ENCODE data around the gene BTLA. TPM values are rescaled to one million over a fixed set of nuclear protein-coding genes. Genes with fewer than 3 reads are reported as not detected.
"Not testable (repeated sequence)": the region's sequence is repeated elsewhere in the genome, so short reads cannot be mapped to it uniquely, and the experiment has no call there.

The BTLA gene
- total and polyA plus RNA-seq, 2 experiments from 2014 or later = not detected

DNA sequence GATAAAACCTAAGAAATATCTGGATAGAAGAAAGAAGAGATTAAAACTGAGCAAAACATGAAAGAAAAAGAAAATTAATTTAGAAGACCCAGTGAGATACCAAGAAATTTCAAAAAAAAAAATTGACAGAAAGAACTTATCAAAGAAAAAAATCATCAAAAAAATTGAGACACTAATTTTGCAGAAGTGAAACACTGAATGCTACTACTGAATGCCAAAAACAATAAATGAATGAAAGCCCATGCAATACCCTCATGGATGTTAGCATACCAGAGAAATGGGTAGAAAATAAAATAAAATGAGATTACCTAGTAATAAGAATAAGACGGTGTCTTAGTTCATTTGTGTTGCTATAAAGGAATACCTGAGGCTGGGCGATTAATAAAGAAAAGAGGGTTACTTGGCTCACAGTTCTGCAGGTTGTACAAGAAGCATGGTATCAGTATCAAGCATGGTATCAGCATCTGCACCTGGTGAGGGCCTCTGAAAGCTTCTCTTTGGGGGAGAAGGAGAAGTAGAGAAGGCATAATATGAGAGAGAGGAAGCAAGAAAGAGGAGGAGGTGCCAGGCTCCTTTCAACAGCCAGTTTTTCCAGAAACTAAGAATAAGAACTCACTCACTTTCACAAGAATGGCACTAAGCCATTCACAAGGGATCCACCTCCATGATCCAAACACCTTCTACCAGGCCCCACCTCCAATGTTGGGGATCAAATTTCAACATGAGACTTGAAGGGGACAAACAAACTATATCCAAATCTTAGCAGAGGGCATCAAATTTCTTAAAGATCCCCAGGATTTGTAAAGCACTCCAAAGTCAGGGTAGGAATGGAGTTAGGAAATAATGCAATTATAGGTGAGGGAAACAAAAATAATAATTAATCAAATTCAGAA lies 73.2 kb downstream of the BTLA start:
- Histone ChIP-seq H3K27me3 (no peaks in the 10 kb centered on the region), H3K36me3 (replicated peaks; ENCODE audit: insufficient read depth, low read depth) (no peaks in the 10 kb centered on the region), H2AFZ (no peak overlapping the region), H4K20me1 (ENCODE audit: insufficient read depth, poor library complexity, severe bottlenecking) (no peaks in the 10 kb centered on the region), H3K79me2 (no peaks in the 10 kb centered on the region), H3K9me3 (ENCODE audit: low read depth) (no peaks in the 10 kb centered on the region), H3K27ac (no peak overlapping the region), H3K4me1 (ENCODE audit: insufficient read depth) (no peaks in the 10 kb centered on the region), H3K4me2 (no peak overlapping the region), H3K9me2 (replicated peaks; ENCODE audit: insufficient read depth) (no peaks in the 10 kb centered on the region), H3K4me3 (no peak overlapping the region)
- 95% methylated on average over 2 of the region's 2 CpGs for WGBS (ENCODE audit: low lambda C conversion rate, missing lambda C conversion rate)
- DNase-seq (ENCODE audit: low spot score) = no peak
- no peak for TF ChIP-seq EZH2 (IDR thresholded peaks at IDR 0.05; ENCODE audit: borderline replicate concordance)

DNA sequence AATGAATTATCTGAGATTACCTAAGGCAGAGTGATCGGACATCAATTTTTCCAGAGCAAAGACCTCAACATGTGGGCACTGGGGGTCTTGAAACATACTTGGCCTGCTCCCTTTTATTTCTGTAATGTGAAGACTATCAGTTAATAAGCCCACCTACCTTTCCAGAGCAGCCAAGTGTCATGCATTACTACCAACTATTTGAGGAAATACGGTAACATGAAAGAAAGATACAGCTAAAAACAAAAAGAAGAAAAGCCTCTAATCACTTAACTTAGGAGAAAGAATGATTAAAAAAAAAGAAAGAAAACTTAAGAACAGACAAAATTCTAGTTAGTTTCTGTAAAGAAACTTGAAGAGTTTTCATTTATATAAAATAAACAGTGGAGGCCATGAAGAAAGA lies 73.9 kb downstream of the BTLA start:
- Histone ChIP-seq H3K36me3 (replicated peaks; ENCODE audit: insufficient read depth, low read depth) (no peaks in the 10 kb centered on the region), H4K20me1 (ENCODE audit: insufficient read depth, poor library complexity, severe bottlenecking) (no peaks in the 10 kb centered on the region), H3K4me1 (ENCODE audit: insufficient read depth) (no peaks in the 10 kb centered on the region), H3K4me2 (no peak overlapping the region), H3K79me2 (no peaks in the 10 kb centered on the region), H3K27ac (no peak overlapping the region), H3K27me3 (no peaks in the 10 kb centered on the region), H2AFZ (no peak overlapping the region), H3K9me2 (replicated peaks; ENCODE audit: insufficient read depth) (no peaks in the 10 kb centered on the region), H3K4me3 (no peak overlapping the region), H3K9me3 (ENCODE audit: low read depth) (no peaks in the 10 kb centered on the region)
- WGBS (ENCODE audit: low lambda C conversion rate, missing lambda C conversion rate) = 95% methylated on average over 2 of the region's 2 CpGs
- TF ChIP-seq EZH2phosphoT487 (IDR thresholded peaks at IDR 0.05; ENCODE audit: low read depth, severe bottlenecking, unreplicated experiment) (no peak), EZH2 (IDR thresholded peaks at IDR 0.05; ENCODE audit: borderline replicate concordance) (no peak)
- TF ChIP-seq, protein P1, sequence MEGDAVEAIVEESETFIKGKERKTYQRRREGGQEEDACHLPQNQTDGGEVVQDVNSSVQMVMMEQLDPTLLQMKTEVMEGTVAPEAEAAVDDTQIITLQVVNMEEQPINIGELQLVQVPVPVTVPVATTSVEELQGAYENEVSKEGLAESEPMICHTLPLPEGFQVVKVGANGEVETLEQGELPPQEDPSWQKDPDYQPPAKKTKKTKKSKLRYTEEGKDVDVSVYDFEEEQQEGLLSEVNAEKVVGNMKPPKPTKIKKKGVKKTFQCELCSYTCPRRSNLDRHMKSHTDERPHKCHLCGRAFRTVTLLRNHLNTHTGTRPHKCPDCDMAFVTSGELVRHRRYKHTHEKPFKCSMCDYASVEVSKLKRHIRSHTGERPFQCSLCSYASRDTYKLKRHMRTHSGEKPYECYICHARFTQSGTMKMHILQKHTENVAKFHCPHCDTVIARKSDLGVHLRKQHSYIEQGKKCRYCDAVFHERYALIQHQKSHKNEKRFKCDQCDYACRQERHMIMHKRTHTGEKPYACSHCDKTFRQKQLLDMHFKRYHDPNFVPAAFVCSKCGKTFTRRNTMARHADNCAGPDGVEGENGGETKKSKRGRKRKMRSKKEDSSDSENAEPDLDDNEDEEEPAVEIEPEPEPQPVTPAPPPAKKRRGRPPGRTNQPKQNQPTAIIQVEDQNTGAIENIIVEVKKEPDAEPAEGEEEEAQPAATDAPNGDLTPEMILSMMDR (IDR thresholded peaks at IDR 0.05; ENCODE audit: poor library complexity) = no peak
- no peak for DNase-seq (ENCODE audit: low spot score)

DNA sequence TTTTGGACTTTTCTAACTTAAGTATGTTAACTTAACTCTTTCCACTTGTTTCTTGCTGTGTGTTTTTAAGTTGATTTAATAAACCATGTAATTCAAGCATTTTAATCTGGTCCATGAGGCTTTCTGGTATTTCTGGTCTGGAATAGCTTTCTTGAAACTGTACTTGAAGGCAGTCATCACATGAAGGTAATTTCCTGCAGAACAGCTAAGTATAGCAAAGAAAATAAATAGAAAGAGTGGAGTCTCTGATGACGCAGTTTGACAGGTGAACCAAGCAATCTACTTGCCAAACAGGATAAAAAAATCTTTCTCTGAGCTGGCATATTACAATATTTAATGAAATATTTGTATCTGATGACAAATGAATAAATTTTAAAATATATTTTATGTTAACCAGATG lies 74.9 kb downstream of the BTLA start:
- 78% methylated on average over 1 of the region's 1 CpG for WGBS (ENCODE audit: low lambda C conversion rate, missing lambda C conversion rate)
- Histone ChIP-seq H4K20me1 (ENCODE audit: insufficient read depth, poor library complexity, severe bottlenecking) (no peaks in the 10 kb centered on the region), H3K9me3 (ENCODE audit: low read depth) (no peaks in the 10 kb centered on the region), H3K27ac (no peak overlapping the region), H2AFZ (no peak overlapping the region), H3K9me2 (replicated peaks; ENCODE audit: insufficient read depth) (no peaks in the 10 kb centered on the region), H3K4me1 (ENCODE audit: insufficient read depth) (no peaks in the 10 kb centered on the region), H3K4me2 (no peak overlapping the region), H3K4me3 (no peak overlapping the region), H3K27me3 (no peaks in the 10 kb centered on the region), H3K36me3 (replicated peaks; ENCODE audit: insufficient read depth, low read depth) (no peaks in the 10 kb centered on the region), H3K79me2 (no peaks in the 10 kb centered on the region)
- TF ChIP-seq EZH2 (IDR thresholded peaks at IDR 0.05; ENCODE audit: borderline replicate concordance) (no peak), EZH2phosphoT487 (IDR thresholded peaks at IDR 0.05; ENCODE audit: low read depth, severe bottlenecking, unreplicated experiment) (no peak)
- TF ChIP-seq, protein P1 (IDR thresholded peaks at IDR 0.05; ENCODE audit: poor library complexity) = no peak
- DNase-seq (ENCODE audit: low spot score) = no peak

DNA sequence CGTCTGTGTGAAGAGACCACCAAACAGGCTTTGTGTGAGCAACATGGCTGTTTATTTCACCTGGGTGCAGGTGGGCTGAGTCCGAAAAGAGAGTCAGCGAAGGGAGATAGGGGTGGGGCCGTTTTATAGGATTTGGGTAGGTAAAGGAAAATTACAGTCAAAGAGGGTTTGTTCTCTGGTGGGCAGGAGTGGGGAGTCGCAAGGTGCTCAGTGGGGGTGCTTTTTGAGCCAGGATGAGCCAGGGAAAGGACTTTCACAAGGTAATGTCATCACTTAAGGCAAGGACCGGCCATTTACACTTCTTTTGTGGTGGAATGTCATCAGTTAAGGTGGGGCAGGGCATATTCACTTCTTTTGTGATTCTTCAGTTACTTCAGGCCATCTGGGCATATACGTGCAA lies 76.4 kb downstream of the BTLA start:
- not testable (repeated sequence) for H3K4me2 ChIP-seq; DNase-seq (ENCODE audit: low spot score); H3K27ac ChIP-seq; H3K9me2 ChIP-seq (replicated peaks; ENCODE audit: insufficient read depth); H3K27me3 ChIP-seq; H4K20me1 ChIP-seq (ENCODE audit: insufficient read depth, poor library complexity, severe bottlenecking); H2AFZ ChIP-seq; H3K4me1 ChIP-seq (ENCODE audit: insufficient read depth); H3K4me3 ChIP-seq; H3K36me3 ChIP-seq (replicated peaks; ENCODE audit: insufficient read depth, low read depth); H3K79me2 ChIP-seq; H3K9me3 ChIP-seq (ENCODE audit: low read depth)
- 70% methylated on average over 6 of the region's 7 CpGs for WGBS (ENCODE audit: low lambda C conversion rate, missing lambda C conversion rate)

DNA sequence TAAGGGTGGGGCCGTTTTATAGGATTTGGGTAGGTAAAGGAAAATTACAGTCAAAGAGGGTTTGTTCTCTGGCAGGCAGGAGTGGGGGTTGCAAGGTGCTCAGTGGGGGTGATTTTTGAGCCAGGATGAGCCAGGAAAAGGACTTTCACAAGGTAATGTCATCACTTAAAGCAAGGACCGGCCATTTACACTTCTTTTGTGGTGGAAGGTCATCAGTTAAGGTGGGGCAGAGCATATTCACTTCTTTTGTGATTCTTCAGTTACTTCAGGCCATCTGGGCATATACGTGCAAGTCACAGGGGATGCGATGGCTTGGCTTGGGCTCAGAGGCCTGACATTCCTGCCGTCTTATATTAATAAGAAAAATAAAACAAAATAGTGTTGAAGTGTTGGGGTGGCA lies 80.7 kb downstream of the BTLA start:
- H3K79me2 ChIP-seq; H4K20me1 ChIP-seq (ENCODE audit: insufficient read depth, poor library complexity, severe bottlenecking); H3K4me1 ChIP-seq (ENCODE audit: insufficient read depth); H3K4me2 ChIP-seq; DNase-seq (ENCODE audit: low spot score); H3K36me3 ChIP-seq (replicated peaks; ENCODE audit: insufficient read depth, low read depth); H3K27ac ChIP-seq; H3K27me3 ChIP-seq; H3K9me2 ChIP-seq (replicated peaks; ENCODE audit: insufficient read depth); H3K9me3 ChIP-seq (ENCODE audit: low read depth); H2AFZ ChIP-seq; H3K4me3 ChIP-seq: not testable (repeated sequence)
- WGBS (ENCODE audit: low lambda C conversion rate, missing lambda C conversion rate) = 65% methylated on average over 5 of the region's 5 CpGs
